ELF-1 (cell line): ENCODE results near the gene ADCY7.
A peak's percentile ranks its signal among the peaks of the same experiment; 100 is the strongest.
"Not testable (repeated sequence)": the region's sequence is repeated elsewhere in the genome, so short reads cannot be mapped to it uniquely, and the experiment has no call there.

Source experiments
- DNase-seq: peaks from one replicate; pipeline ENCODE4 v3.0.0-alpha.2; 2016; ENCODE audit warnings: low read depth, low spot score

ADCY7 gene

GRCh38 chr16:50336884-50337283, 70.5 kb downstream of the ADCY7 start:
- no peak for DNase-seq

DNA sequence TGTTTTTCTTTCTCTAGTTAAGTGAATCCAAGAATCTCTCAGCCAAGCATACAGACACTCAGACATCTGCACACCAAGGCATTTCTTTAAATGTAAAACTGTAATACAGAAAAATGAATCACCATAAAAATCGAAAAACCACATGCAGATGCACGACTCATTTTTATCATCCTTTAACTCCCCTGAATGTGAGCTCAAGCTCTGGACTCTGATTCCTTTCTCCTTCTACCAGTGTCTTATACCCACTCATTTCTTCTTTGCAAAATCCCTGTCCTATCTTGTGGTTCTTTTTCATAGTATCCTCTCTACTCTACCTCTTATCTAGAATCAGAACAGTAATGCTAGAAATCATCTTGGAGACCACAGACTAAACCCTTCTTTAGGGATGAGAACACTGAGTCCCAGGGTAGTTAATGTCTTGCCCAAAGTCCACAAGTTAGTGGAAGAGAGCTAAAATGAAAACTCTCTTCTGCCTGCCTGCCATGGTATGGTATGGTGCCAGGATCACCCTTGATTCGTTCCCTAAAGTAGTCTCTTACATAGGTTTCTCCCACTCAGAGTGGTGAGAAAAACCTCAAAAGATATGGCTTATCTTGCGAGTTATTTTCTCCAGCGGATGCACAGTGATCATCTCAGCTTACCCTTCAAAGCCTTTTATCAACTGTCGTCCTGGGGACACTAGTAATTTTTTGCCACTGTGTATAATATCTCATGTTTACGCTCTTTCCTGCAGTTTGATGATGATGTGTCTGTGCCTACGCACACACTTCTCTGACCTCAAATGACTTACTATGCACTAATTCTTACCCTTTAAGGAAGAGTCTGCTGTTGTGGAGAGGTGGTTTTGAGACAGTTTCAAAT, 72.2 kb downstream of the ADCY7 start:
- DNase-seq, result no peak

DNA sequence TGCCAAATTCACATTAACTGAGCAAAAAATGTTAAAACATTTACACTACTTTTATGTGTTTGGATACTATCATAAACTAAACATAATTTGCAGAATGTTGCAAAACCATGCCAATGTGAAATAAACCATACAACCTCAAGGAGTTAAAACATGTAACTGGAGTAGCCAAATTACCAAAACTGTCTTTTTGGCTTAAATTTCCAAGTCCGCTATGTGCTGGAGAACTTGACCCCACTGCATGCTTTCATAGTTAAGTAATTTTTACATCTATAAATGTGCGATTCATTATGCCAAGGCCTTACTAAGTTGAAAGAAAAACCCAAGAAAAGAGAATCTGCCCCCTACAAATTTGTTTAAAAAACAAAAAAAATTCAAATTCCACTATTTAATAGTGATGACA, 74.2 kb downstream of the ADCY7 start:
- no peak for DNase-seq

- DNase-seq, result peak; percentile 42
Observed at GRCh38 chr16:50343566-50343965, 77.2 kb downstream of the ADCY7 start.

- not testable (repeated sequence) for DNase-seq
Observed at GRCh38 chr16:50345210-50345609, 78.9 kb downstream of the ADCY7 start.

DNA sequence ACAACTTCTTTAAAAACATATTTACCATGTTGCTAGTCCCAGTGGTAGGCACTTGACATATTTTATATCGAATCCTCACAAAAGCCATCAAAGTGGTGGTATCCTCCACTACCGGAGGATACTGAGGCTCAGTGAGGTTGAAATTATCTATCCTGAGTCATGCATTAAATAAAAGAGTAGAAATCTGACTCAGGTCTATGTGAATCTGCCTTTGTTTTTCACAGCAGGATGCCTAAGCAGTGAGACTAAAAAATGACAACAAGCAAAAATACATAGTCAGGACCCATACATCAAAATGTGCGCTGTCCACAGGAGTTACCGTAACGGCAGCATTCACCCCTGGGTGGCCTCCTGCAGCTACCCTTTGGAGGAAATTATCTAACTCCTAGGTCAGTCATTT, 84.8 kb downstream of the ADCY7 start:
- DNase-seq, result no peak

GRCh38 chr16:50351952-50352351, 85.6 kb downstream of the ADCY7 start:
- no peak for DNase-seq

GRCh38 chr16:50354082-50354481, 87.7 kb downstream of the ADCY7 start:
- no peak for DNase-seq

DNA sequence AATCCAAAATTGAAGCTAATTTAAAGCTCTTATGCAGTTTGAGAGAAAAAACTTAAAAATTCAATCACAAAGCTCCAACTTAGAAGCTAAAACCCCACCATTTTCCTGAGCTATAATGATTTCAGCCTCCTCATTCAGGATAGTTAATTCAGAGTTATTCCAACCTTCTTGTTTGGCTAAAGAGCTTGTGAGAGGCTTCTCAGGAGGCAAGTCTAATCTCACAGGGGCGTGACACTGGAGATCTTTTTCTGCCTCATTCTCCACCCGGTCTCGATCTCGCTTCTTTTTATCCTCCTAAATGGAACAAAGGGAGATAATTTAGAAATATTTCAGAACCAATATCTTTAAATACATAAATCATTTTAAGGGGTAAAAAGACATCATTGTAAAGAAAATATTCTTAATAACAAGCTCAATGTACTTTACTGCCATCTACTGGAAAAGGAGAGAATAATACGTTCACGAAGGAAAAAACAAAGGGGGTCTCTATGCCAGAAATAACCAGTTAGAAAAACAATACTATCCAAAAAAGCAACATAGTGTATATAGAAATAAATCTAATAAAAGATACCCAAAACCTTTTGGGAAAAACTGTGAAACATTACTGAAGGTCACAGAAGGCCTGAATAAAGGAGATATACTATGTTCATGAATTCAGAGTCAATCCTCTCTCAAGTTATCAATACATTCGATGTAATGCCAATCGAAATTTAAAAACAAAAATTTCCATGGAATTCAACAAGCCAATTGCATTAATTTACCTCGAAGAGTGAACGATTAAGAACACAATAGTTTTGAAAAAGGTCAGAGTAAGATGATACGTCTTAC, 88.5 kb downstream of the ADCY7 start:
- DNase-seq, result no peak

- no peak for DNase-seq
Observed at GRCh38 chr16:50359626-50360025, 93.3 kb downstream of the ADCY7 start.

- no peak for DNase-seq
Observed at GRCh38 chr16:50360033-50360778, 93.9 kb downstream of the ADCY7 start.

GRCh38 chr16:50360779-50361178, 94.4 kb downstream of the ADCY7 start:
- no peak for DNase-seq

GRCh38 chr16:50363656-50364055, 97.3 kb downstream of the ADCY7 start:
- no peak for DNase-seq

- no peak for DNase-seq
Observed at GRCh38 chr16:50365791-50366575, 99.6 kb downstream of the ADCY7 start.
